ENCODE data around the gene SIAE. TPM values are rescaled to one million over a fixed set of nuclear protein-coding genes. Genes with fewer than 3 reads are reported as not detected.

Gene SIAE
- total RNA-seq, 2 donors from 2014 or later = 6.8 to 15.0 TPM

DNA sequence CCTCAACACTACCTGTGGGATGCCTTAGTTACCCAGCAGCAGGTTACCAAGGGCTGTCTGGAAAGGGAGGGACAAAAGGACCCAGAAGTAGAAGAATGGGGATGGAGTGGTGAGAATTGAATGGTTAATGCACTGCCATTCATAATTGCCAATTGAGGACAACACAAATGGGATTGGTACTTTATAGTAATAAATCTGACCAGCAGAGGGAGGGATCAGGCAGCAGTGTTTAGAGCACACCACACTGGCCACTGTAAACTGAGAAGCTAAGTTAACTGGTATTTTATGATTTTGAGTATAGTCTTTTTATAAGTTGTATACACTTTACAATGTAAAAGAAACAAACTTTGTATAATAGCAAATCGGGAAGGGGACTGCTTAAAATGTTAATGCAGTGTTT lies 40.2 kb downstream of the SIAE start:
- ATAC-seq = no peak
- Mint-ChIP-seq H3K27ac (no peak overlapping the region), H3K4me3 (no peak overlapping the region)

DNA sequence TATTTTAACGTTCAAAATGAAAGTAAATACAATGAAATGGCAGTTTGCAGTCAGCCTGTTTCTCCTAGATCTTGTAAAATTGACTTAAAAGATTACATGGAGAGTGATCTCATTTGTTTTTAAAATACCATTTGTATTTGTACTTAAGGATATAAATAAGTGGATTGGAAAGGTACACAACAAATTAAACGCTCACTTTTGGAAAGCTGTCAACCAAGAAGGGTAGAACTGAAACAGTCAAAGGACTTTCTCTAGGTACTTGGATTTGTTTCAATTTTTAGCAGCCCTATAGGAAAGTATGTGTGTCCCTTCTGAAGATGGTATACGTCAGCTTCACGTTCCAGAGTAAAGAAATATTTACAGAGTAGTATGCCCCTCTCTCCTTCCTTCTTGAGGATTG lies 43.6 kb downstream of the SIAE start:
- ATAC-seq (no peak), DNase-seq (no peak)
- Mint-ChIP-seq H3K36me3 (ENCODE audit: low read depth) (peaks cover 7% of the 10 kb centered on the region), H3K27me3 (no peaks in the 10 kb centered on the region), H3K4me1 (peaks cover 18% of the 10 kb centered on the region), H3K4me3 (no peak overlapping the region), H3K27ac (no peak overlapping the region)
- H3K9me3 ChIP-seq (ENCODE audit: control insufficient read depth, low read length, poor library complexity, severe bottlenecking) = no peaks in the 10 kb centered on the region

More for the DNA sequence above, 40.2 kb downstream of the SIAE start:
- no peak for DNase-seq
- peaks cover 9% of the 10 kb centered on the region for H3K36me3 Mint-ChIP-seq (ENCODE audit: low read depth)
- peaks cover 5% of the 10 kb centered on the region for H3K4me1 Mint-ChIP-seq
- H3K9me3 ChIP-seq (ENCODE audit: control insufficient read depth, low read length, poor library complexity, severe bottlenecking) = no peaks in the 10 kb centered on the region
- no peaks in the 10 kb centered on the region for H3K27me3 Mint-ChIP-seq

GRCh38 chr11:124627546-124627945 lies 46.0 kb downstream of the SIAE start:
- Mint-ChIP-seq H3K27me3 (no peaks in the 10 kb centered on the region), H3K27ac (no peak overlapping the region), H3K4me1 (peaks cover 29% of the 10 kb centered on the region), H3K36me3 (ENCODE audit: low read depth) (peaks cover 6% of the 10 kb centered on the region), H3K4me3 (no peak overlapping the region)
- no peak for ATAC-seq
- DNase-seq = no peak
- H3K9me3 ChIP-seq (ENCODE audit: control insufficient read depth, low read length, poor library complexity, severe bottlenecking) = no peaks in the 10 kb centered on the region

DNA sequence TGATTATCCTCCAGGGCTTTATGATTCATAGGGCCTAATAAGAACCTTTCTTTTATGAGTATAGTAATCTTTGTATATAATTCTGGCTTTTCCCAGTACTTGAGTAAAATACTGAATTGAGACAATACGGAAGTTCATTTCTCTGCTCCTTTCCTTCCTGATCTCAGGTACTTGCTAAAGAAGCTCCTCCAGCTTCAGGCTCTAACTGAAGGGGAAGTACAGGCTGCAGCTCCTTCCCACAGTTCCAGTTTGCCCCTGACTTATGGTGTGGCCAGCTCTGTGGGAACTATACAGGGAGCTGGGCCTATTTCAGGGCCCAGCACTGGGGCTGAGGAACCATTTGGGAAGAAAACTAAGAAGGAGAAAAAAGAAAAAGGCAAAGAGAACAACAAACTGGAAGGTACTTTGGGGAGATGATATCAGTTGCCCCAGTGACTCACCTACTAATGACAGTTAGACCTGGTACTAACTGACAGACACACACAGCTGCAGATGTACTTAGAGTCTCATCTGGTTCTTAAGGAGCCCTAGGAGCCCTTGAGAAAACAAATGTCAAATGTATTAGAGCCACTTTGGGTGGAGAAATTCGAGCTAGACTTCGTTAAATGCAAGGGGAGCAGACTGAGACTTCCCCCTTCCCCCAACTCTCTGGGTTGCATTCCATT lies 47.9 kb downstream of the SIAE start:
- ATAC-seq = no peak
- peaks cover 29% of the 10 kb centered on the region for H3K4me1 Mint-ChIP-seq
- H3K4me3 Mint-ChIP-seq = no peak overlapping the region
- H3K27me3 Mint-ChIP-seq = no peaks in the 10 kb centered on the region
- H3K36me3 Mint-ChIP-seq (ENCODE audit: low read depth) = peaks cover 6% of the 10 kb centered on the region
- no peak for DNase-seq
- no peaks in the 10 kb centered on the region for H3K9me3 ChIP-seq (ENCODE audit: control insufficient read depth, low read length, poor library complexity, severe bottlenecking)
- peak overlapping the region; percentile 89 for H3K27ac Mint-ChIP-seq

GRCh38 chr11:124623861-124624525 lies 49.5 kb downstream of the SIAE start:
- no peak for ATAC-seq
- H3K36me3 Mint-ChIP-seq (ENCODE audit: low read depth) = peaks cover 4% of the 10 kb centered on the region
- H3K4me3 Mint-ChIP-seq = peak overlapping the region; percentile 96
- DNase-seq = no peak
- peaks cover 8% of the 10 kb centered on the region for H3K27me3 Mint-ChIP-seq
- H3K4me1 Mint-ChIP-seq = peaks cover 29% of the 10 kb centered on the region
- no peaks in the 10 kb centered on the region for H3K9me3 ChIP-seq (ENCODE audit: control insufficient read depth, low read length, poor library complexity, severe bottlenecking)
- H3K27ac Mint-ChIP-seq = peak overlapping the region; percentile 99

GRCh38 chr11:124622531-124623451 lies 50.7 kb downstream of the SIAE start, which contains the start of gene TBRG1:
TBRG1 (plus strand) TSS chr11:124622864; CDS start chr11:124623084, 220 bp downstream.
- H3K4me3 Mint-ChIP-seq = peak within 1 kb of the TSS; percentile 96
- peaks cover 27% of the 10 kb centered on the region for H3K4me1 Mint-ChIP-seq
- DNase-seq = peak; percentile 67 to 77 (median 73)
- peaks cover 20% of the 10 kb centered on the region for H3K27me3 Mint-ChIP-seq
- no peaks in the 10 kb centered on the region for H3K9me3 ChIP-seq (ENCODE audit: control insufficient read depth, low read length, poor library complexity, severe bottlenecking)
- peak; percentile 96 for ATAC-seq
- H3K36me3 Mint-ChIP-seq (ENCODE audit: low read depth) = peaks cover 4% of the 10 kb centered on the region
- H3K27ac Mint-ChIP-seq = peak within 1 kb of the TSS; percentile 99

DNA sequence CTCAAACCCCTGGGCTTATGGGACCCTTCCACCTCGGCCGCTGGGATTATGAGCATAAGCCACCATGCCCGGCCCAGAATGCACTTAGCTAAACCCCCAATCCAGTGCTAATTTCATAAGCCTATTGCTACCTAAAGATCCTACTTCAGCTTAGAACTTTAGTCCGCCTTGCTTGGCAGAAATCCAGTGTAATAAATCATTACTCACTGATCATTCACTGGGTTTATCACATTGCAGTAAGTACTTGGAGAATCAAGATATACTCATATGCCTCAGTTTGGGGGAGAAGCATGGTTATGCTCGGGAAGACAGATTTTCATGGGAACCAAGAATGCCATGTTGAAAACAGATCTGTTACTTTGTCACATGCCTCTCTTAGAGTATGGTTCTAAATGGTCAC lies 54.7 kb downstream of the SIAE start:
- Mint-ChIP-seq H3K36me3 (ENCODE audit: low read depth) (peaks cover 2% of the 10 kb centered on the region), H3K4me3 (no peak overlapping the region), H3K4me1 (peaks cover 11% of the 10 kb centered on the region), H3K27me3 (peaks cover 40% of the 10 kb centered on the region), H3K27ac (no peak overlapping the region)
- H3K9me3 ChIP-seq (ENCODE audit: control insufficient read depth, low read length, poor library complexity, severe bottlenecking) = no peaks in the 10 kb centered on the region
- DNase-seq (no peak), ATAC-seq (no peak)

GRCh38 chr11:124612567-124613246 lies 60.8 kb downstream of the SIAE start:
- H3K9me3 ChIP-seq (ENCODE audit: control insufficient read depth, low read length, poor library complexity, severe bottlenecking) = no peaks in the 10 kb centered on the region
- no peak for DNase-seq
- Mint-ChIP-seq H3K4me1 (peaks cover 5% of the 10 kb centered on the region), H3K36me3 (ENCODE audit: low read depth) (peaks cover 2% of the 10 kb centered on the region), H3K27me3 (peaks cover 25% of the 10 kb centered on the region), H3K27ac (no peak overlapping the region), H3K4me3 (no peak overlapping the region)
- ATAC-seq = no peak

- peaks cover 2% of the 10 kb centered on the region for H3K36me3 Mint-ChIP-seq (ENCODE audit: low read depth)
- no peaks in the 10 kb centered on the region for H3K9me3 ChIP-seq (ENCODE audit: control insufficient read depth, low read length, poor library complexity, severe bottlenecking)
- H3K4me1 Mint-ChIP-seq = peaks cover 4% of the 10 kb centered on the region
- DNase-seq = no peak
- H3K4me3 Mint-ChIP-seq = no peak overlapping the region
- ATAC-seq = peak; percentile 46
- peaks cover 18% of the 10 kb centered on the region for H3K27me3 Mint-ChIP-seq
- no peak overlapping the region for H3K27ac Mint-ChIP-seq
These were observed 61.5 kb downstream of the SIAE start for GRCh38 chr11:124612045-124612444.

DNA sequence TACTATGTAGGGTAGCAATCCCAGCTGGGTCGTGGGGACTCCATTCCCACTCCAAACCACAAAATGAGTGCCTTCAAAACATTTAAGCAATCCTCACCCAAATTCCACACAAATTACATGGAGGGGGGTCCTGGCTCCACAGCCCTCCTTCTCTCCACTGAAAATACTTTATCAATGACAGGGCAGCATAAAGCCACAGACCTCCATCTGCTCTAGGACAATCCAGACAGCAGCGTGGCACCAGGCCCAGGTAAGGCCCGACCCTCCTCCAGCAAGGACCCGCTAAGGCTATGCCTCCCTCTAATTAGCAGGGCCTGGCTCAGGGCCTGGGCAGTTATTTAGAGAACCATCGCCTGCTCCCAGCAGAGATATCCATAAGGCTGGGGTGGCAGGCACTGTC lies 62.5 kb downstream of the SIAE start, which contains the start of gene PANX3:
Gene PANX3, plus strand, starts transcription at position 365 of the 400 bp plus-strand sequence. CDS start 129 bp downstream, outside the sequence.
- Mint-ChIP-seq H3K27me3 (peaks cover 16% of the 10 kb centered on the region), H3K4me1 (peaks cover 4% of the 10 kb centered on the region), H3K27ac (peak within 1 kb of the TSS; percentile 4), H3K36me3 (ENCODE audit: low read depth) (peaks cover 2% of the 10 kb centered on the region), H3K4me3 (no peak within 1 kb of the TSS)
- DNase-seq (no peak), ATAC-seq (no peak)
- H3K9me3 ChIP-seq (ENCODE audit: control insufficient read depth, low read length, poor library complexity, severe bottlenecking) = no peaks in the 10 kb centered on the region

DNA sequence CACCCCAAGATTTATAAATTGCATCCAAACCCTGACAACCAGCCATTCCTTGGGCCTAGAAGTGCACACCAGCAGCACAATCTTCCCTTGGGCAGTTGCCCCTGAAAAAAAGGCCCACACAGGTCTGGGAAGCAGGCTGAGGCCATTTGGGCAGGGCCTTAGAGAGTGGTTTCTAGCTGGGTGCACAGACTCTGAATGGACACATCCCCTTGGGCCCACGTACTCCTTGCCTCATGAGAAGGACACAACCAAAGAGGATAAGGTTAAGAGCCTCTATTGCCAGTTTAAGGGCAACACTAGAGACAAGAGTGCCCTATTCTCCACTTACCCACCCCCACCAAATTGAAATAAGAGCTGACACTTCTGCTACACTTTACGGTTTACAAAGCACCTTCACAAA lies 63.2 kb downstream of the SIAE start:
- Mint-ChIP-seq H3K4me3 (no peak overlapping the region), H3K27me3 (peaks cover 13% of the 10 kb centered on the region), H3K4me1 (peaks cover 4% of the 10 kb centered on the region), H3K27ac (peak overlapping the region; percentile 4), H3K36me3 (ENCODE audit: low read depth) (peaks cover 2% of the 10 kb centered on the region)
- H3K9me3 ChIP-seq (ENCODE audit: control insufficient read depth, low read length, poor library complexity, severe bottlenecking) = no peaks in the 10 kb centered on the region
- DNase-seq (no peak), ATAC-seq (no peak)

DNA sequence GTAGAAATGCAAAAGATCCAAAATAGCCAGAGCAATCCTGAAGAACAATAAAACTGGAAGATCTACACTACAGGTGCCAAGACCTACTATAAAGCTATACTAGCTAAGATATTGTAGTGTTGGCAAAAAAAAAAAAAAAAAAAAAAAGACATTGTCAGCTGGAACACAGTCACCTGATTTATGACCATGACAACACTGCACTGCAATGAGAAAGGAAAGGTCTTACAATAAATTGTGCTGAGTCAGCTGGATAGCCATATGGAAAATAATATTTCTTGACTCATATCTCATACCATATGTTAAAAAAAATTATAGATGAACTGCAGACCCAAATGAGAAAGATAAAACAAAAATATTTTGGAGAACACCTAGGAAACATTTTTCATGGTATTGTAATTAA lies 65.4 kb downstream of the SIAE start:
- no peaks in the 10 kb centered on the region for H3K9me3 ChIP-seq (ENCODE audit: control insufficient read depth, low read length, poor library complexity, severe bottlenecking)
- no peak overlapping the region for H3K27ac Mint-ChIP-seq
- no peak for DNase-seq
- peaks cover 2% of the 10 kb centered on the region for H3K36me3 Mint-ChIP-seq (ENCODE audit: low read depth)
- peaks cover 7% of the 10 kb centered on the region for H3K27me3 Mint-ChIP-seq
- no peak overlapping the region for H3K4me3 Mint-ChIP-seq
- ATAC-seq = no peak
- peaks cover 4% of the 10 kb centered on the region for H3K4me1 Mint-ChIP-seq
